ENCODE measurements around the gene SUGCT. TPM values are rescaled to one million over a fixed set of nuclear protein-coding genes. Genes with fewer than 3 reads are reported as not detected.

Gene SUGCT
- total RNA-seq, 2 experiments from 2014 or later = not detected

DNA sequence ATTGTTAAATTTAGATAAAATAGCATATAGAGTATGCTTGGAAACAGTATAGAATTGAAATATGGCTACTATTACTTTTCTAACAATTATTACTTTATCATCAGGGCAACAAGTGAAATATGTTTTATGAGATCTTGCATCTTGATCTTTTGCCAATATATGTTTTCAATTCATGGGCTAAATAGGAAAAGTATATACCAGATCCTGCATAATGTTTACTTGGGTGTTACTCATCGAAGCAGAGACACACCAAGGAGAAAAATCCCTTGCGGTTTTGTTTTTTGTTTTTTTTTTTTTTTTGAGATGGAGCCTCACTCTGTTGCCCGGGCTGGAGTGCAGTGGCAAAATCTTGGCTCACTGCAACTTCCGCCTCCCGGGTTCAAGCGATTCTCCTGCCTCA, 541.4 kb downstream of the SUGCT start:
- ChIA-PET POLR2A (no interaction called here), CTCF (no interaction called here)
- no peaks in the 10 kb centered on the region for H3K27me3 Mint-ChIP-seq
- H3K36me3 Mint-ChIP-seq (ENCODE audit: low read depth) = no peaks in the 10 kb centered on the region
- no peak for DNase-seq
- H3K9me3 Mint-ChIP-seq = no peaks in the 10 kb centered on the region
- H3K4me1 Mint-ChIP-seq = no peaks in the 10 kb centered on the region
- no peak overlapping the region for H3K4me3 Mint-ChIP-seq
- H3K27ac Mint-ChIP-seq = no peak overlapping the region

DNA sequence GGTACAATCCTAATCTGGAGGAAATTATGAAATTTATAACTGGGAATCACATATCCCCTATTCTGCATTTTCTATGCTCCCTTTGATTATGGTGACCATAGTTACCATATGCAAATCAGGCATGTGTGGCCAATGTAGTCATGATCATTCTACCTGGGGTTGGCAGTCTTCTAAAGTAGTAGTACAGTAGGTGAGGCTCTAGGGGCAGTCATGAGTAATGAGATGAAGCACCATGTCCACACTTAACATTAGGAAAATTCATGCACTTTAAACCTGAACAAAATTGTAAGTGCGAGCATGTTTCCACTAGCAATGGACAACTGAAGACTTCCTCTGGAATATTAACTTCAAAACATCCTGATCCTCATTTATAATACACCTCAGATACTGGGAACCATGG, 545.9 kb downstream of the SUGCT start:
- no peak overlapping the region for H3K4me3 Mint-ChIP-seq
- CTCF ChIA-PET = no interaction called here
- H3K27me3 Mint-ChIP-seq = no peaks in the 10 kb centered on the region
- no peak for DNase-seq
- H3K9me3 Mint-ChIP-seq = no peaks in the 10 kb centered on the region
- no peaks in the 10 kb centered on the region for H3K36me3 Mint-ChIP-seq (ENCODE audit: low read depth)
- POLR2A ChIA-PET = no interaction called here
- no peaks in the 10 kb centered on the region for H3K4me1 Mint-ChIP-seq
- H3K27ac Mint-ChIP-seq = no peak overlapping the region

GRCh38 chr7:40682696-40683095, 547.9 kb downstream of the SUGCT start:
- no peaks in the 10 kb centered on the region for H3K36me3 Mint-ChIP-seq (ENCODE audit: low read depth)
- no peak overlapping the region for H3K27ac Mint-ChIP-seq
- POLR2A ChIA-PET = no interaction called here
- H3K9me3 Mint-ChIP-seq = no peaks in the 10 kb centered on the region
- CTCF ChIA-PET = no interaction called here
- no peaks in the 10 kb centered on the region for H3K4me1 Mint-ChIP-seq
- no peak for DNase-seq
- no peak overlapping the region for H3K4me3 Mint-ChIP-seq
- no peaks in the 10 kb centered on the region for H3K27me3 Mint-ChIP-seq

DNA sequence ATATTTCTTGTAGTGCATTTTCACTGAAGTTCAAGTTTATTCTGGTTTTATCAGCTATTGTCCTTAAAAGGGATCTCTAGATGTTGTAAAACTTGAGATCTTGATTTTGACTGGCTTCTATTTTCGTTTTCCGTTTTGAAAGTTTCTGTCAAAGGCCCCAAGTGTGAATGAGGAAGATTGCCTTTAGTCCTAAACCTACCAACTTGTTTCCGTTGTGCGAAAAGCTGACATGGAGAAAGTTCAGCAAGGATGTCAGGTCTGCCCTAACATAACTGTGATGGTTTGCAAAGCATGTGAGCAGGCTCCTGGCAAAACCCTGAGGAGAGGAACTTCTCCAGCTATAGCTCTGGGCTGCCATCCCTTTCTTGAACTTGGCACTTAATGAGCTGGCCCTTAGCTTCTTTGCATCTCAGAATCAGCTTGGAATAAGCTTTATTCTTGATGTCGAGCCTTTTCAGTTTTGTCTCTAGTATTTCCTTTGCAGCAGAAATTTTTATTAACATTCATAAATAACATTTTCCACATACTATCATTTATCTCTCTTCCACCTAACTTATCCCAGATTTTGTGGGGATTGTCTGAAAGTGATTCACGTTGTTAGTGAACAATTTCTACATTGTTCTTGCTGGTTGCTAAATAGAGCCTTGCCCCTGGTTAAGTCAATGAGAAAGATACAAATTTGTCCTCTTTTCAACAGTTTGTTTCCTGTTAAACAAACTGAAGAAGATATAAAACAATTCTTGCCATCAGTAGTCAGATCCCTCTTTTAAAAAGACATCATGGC, 559.4 kb downstream of the SUGCT start:
- Mint-ChIP-seq H3K4me1 (no peaks in the 10 kb centered on the region), H3K4me3 (no peak overlapping the region), H3K27me3 (no peaks in the 10 kb centered on the region), H3K27ac (no peak overlapping the region), H3K36me3 (ENCODE audit: low read depth) (no peaks in the 10 kb centered on the region), H3K9me3 (peaks cover 5% of the 10 kb centered on the region)
- CTCF ChIA-PET = no interaction called here
- POLR2A ChIA-PET = no interaction called here
- DNase-seq = no peak

GRCh38 chr7:40694991-40695390, 560.2 kb downstream of the SUGCT start:
- no peak for DNase-seq
- ChIA-PET CTCF (no interaction called here), POLR2A (no interaction called here)
- Mint-ChIP-seq H3K4me3 (no peak overlapping the region), H3K9me3 (peaks cover 5% of the 10 kb centered on the region), H3K27me3 (no peaks in the 10 kb centered on the region), H3K4me1 (no peaks in the 10 kb centered on the region), H3K27ac (no peak overlapping the region), H3K36me3 (ENCODE audit: low read depth) (no peaks in the 10 kb centered on the region)

GRCh38 chr7:40697653-40698052, 562.8 kb downstream of the SUGCT start:
- POLR2A ChIA-PET = no interaction called here
- no peak overlapping the region for H3K4me3 Mint-ChIP-seq
- H3K27me3 Mint-ChIP-seq = no peaks in the 10 kb centered on the region
- peaks cover 3% of the 10 kb centered on the region for H3K4me1 Mint-ChIP-seq
- DNase-seq = no peak
- no peak overlapping the region for H3K27ac Mint-ChIP-seq
- peaks cover 5% of the 10 kb centered on the region for H3K9me3 Mint-ChIP-seq
- CTCF ChIA-PET = no interaction called here
- H3K36me3 Mint-ChIP-seq (ENCODE audit: low read depth) = no peaks in the 10 kb centered on the region

DNA sequence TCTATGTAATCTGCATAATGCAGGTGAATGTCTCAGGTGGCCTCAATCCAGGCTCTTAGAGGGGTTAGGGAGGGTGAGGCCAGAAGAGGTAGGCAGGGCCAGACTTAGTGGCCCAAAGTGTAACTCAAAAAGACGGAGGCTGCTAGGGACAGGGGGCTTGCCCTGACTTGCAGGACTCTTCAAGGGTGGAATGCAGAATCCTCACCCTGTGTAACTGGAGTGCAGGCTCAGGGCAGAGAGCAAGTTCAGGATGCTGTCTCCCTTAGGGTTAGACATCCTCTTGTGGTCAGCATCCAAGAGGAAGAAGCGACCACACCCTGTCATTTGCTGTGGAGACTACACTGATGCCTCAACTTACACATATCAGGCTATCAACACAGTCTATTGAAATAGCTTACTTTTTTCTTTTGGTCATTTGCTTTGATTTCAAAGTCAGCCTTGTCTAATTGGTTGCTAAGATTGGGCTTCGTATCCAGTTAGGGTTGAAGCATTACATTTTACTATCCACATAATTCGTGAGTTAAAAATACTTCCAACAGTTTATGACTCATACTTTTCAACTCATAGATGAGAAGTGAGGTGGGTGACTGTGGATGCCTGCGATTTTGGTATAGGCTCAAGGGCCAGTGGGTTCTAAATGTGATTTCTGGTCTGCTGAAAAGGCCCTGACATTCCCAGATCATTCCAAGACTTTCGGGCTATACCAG, 563.6 kb downstream of the SUGCT start:
- no peaks in the 10 kb centered on the region for H3K27me3 Mint-ChIP-seq
- ChIA-PET CTCF (no interaction called here), POLR2A (no interaction called here)
- H3K27ac Mint-ChIP-seq = no peak overlapping the region
- H3K36me3 Mint-ChIP-seq (ENCODE audit: low read depth) = no peaks in the 10 kb centered on the region
- H3K4me1 Mint-ChIP-seq = peaks cover 3% of the 10 kb centered on the region
- no peak for DNase-seq
- peaks cover 5% of the 10 kb centered on the region for H3K9me3 Mint-ChIP-seq
- no peak overlapping the region for H3K4me3 Mint-ChIP-seq

- Mint-ChIP-seq H3K9me3 (peaks cover 6% of the 10 kb centered on the region), H3K27me3 (no peaks in the 10 kb centered on the region), H3K27ac (no peak overlapping the region), H3K36me3 (ENCODE audit: low read depth) (no peaks in the 10 kb centered on the region), H3K4me3 (no peak overlapping the region), H3K4me1 (peaks cover 3% of the 10 kb centered on the region)
- ChIA-PET POLR2A (no interaction called here), CTCF (no interaction called here)
- DNase-seq = no peak
Observed at GRCh38 chr7:40698921-40699260, 564.1 kb downstream of the SUGCT start.

DNA sequence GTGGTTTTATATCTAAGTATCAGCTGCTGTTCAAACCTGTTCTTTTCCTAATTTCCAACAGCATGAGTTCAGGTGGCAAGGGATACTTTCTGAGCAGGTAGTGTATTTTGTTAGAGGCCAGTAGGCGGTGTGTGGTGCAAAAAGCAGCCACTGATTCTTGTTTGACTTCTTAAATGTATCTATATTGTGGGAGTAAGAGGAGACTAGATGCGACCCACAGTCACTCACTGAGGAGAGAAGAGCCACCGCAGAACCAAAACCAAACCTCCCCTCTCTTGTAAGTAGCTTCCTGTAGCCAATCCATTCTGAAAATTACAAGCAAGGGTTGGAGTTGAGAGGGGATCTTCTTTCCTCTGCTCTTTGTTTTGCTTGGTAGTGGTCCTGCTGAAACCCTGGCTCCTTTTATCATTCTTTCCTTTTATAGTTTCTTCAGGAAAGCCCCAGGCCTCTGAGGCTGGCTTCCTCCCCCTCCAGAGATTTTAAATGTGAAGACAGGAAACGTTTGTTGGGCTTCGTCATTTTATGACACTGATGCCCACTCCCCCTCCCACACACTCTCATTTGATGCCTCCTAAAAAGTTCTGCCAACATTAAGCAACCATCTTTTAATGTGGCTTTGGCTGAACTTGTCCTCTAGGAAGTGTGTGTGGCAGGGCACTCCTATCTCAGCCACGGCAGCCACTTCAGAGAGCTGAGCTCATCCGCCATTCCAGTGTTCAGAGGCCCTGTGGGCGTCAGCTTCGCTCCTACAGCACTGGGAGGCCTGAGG, 566.0 kb downstream of the SUGCT start:
- no peak for DNase-seq
- no peak overlapping the region for H3K27ac Mint-ChIP-seq
- ChIA-PET POLR2A (no interaction called here), CTCF (no interaction called here)
- no peaks in the 10 kb centered on the region for H3K27me3 Mint-ChIP-seq
- H3K4me3 Mint-ChIP-seq = no peak overlapping the region
- peaks cover 5% of the 10 kb centered on the region for H3K9me3 Mint-ChIP-seq
- no peaks in the 10 kb centered on the region for H3K36me3 Mint-ChIP-seq (ENCODE audit: low read depth)
- H3K4me1 Mint-ChIP-seq = peaks cover 3% of the 10 kb centered on the region

- Mint-ChIP-seq H3K36me3 (ENCODE audit: low read depth) (no peaks in the 10 kb centered on the region), H3K27me3 (no peaks in the 10 kb centered on the region), H3K4me1 (peaks cover 3% of the 10 kb centered on the region), H3K27ac (no peak overlapping the region), H3K9me3 (peaks cover 5% of the 10 kb centered on the region), H3K4me3 (no peak overlapping the region)
- POLR2A ChIA-PET = no interaction called here
- DNase-seq = no peak
- CTCF ChIA-PET = no interaction called here
Observed at GRCh38 chr7:40701836-40702551, 567.2 kb downstream of the SUGCT start.

DNA sequence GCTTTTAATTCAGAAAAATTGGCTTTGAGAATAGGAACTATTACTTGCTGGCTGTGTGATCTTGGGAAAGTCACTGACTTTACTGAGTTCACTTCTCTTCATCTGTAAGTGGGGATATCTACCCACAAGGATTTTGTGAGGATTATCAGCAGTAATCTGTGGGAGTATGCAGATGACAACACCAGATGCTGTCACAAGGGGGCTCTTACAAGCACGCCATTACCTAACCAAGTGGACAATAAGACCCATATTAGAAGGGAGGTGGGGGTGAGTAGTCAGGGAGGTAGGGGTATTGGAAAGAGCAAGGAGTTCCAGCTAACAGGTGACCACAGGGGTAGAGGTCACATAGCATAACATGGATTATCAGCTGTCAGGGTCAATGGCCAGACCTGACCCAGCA, 569.4 kb downstream of the SUGCT start:
- no peak for DNase-seq
- H3K36me3 Mint-ChIP-seq (ENCODE audit: low read depth) = no peaks in the 10 kb centered on the region
- peaks cover 2% of the 10 kb centered on the region for H3K9me3 Mint-ChIP-seq
- CTCF ChIA-PET = no interaction called here
- H3K4me1 Mint-ChIP-seq = peaks cover 3% of the 10 kb centered on the region
- no peak overlapping the region for H3K27ac Mint-ChIP-seq
- POLR2A ChIA-PET = no interaction called here
- H3K27me3 Mint-ChIP-seq = no peaks in the 10 kb centered on the region
- no peak overlapping the region for H3K4me3 Mint-ChIP-seq

DNA sequence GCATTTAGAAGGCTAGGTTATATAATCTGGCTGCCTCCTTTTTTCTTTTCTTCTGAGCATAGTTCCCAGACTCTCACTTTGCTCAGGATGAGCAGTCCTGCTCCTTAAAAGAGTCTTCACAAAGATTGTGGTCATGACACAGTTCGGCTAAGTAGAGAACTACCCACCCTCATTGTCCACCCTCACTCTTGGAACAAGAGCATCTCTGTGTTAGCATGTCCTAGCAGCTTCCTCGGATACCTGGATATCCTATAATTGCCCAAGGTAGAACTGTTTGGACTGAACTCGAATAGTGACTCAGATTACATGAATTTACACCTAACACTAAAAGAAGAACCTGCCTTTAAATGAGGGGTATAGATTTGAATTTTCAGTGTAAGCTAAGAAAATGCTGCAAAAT, 572.0 kb downstream of the SUGCT start:
- H3K27me3 Mint-ChIP-seq = no peaks in the 10 kb centered on the region
- ChIA-PET POLR2A (no interaction called here), CTCF (no interaction called here)
- H3K4me3 Mint-ChIP-seq = no peak overlapping the region
- no peaks in the 10 kb centered on the region for H3K4me1 Mint-ChIP-seq
- no peak overlapping the region for H3K27ac Mint-ChIP-seq
- H3K9me3 Mint-ChIP-seq = peaks cover 2% of the 10 kb centered on the region
- no peak for DNase-seq
- no peaks in the 10 kb centered on the region for H3K36me3 Mint-ChIP-seq (ENCODE audit: low read depth)

Data from activated CD4-positive, alpha-beta memory T cell treated with anti-CD3 and anti-CD28 coated beads, Interleukin-2, amount 10 ng/mL, durations not matched to agents 7 days and 5 days (primary cell).